ENCODE results near the gene TOMM20L. TPM values are rescaled to one million over a fixed set of nuclear protein-coding genes. Genes with fewer than 3 reads are reported as not detected.
A peak's percentile ranks its signal among the peaks of the same experiment; 100 is the strongest.

Gene TOMM20L
- total and polyA plus RNA-seq, 2 of the 13 experiments (the other 11 are each of a cell fraction or from before 2014, with no cell fraction given) = 0.46 TPM; not detected in 1

- TF ChIP-seq RBM39 (IDR thresholded peaks at IDR 0.05; ENCODE audit: low read depth, low read length, poor library complexity, severe bottlenecking) (no peak), ARID2 (CRISPR knock-in tag; IDR thresholded peaks at IDR 0.05; ENCODE audit: borderline replicate concordance) (no peak), ATRX (CRISPR knock-in tag; IDR thresholded peaks at IDR 0.05; ENCODE audit: borderline replicate concordance) (no peak), HMG20B (CRISPR knock-in tag; conservative IDR thresholded peaks at IDR 0.05) (no peak), ZNF879 (CRISPR knock-in tag; IDR thresholded peaks at IDR 0.05) (no peak), DZIP1 (CRISPR knock-in tag; IDR thresholded peaks at IDR 0.05) (peak; percentile 70; the same call in 1 of the 2 replicates), ATF3 (CRISPR knock-in tag; IDR thresholded peaks at IDR 0.05) (no peak), ZNF782 (CRISPR knock-in tag; IDR thresholded peaks at IDR 0.05; ENCODE audit: borderline replicate concordance) (no peak), ZSCAN25 (CRISPR knock-in tag; IDR thresholded peaks at IDR 0.05) (no peak), PBX3 (CRISPR knock-in tag; IDR thresholded peaks at IDR 0.05; ENCODE audit: borderline replicate concordance) (no peak), MYNN (CRISPR knock-in tag; IDR thresholded peaks at IDR 0.05; ENCODE audit: low read depth) (no peak), ZFP1 (CRISPR knock-in tag; IDR thresholded peaks at IDR 0.05) (no peak), ERF (CRISPR knock-in tag; IDR thresholded peaks at IDR 0.05) (no peak), SRY (CRISPR knock-in tag; IDR thresholded peaks at IDR 0.05) (peak; percentile 81; the same call in 1 of the 2 replicates), NR0B2 (CRISPR knock-in tag; IDR thresholded peaks at IDR 0.05) (0 out of 2 replicates have a peak, but pooled peaks have one; percentile 59), PHF20 (CRISPR knock-in tag; IDR thresholded peaks at IDR 0.05) (peak; percentile 72; the same call in 1 of the 2 replicates), ZNF264 (CRISPR knock-in tag; IDR thresholded peaks at IDR 0.05) (no peak), WIZ (CRISPR knock-in tag; IDR thresholded peaks at IDR 0.05) (no peak), ZNF784 (CRISPR knock-in tag; IDR thresholded peaks at IDR 0.05; ENCODE audit: borderline replicate concordance) (no peak), ZBTB43 (CRISPR knock-in tag; conservative IDR thresholded peaks at IDR 0.05) (no peak; the same call in 1 of the 2 replicates), ZNF468 (CRISPR knock-in tag; IDR thresholded peaks at IDR 0.05) (no peak), ZNF709 (CRISPR knock-in tag; IDR thresholded peaks at IDR 0.05) (0 out of 2 replicates have a peak, but pooled peaks have one; percentile 16), JARID2 (CRISPR knock-in tag; IDR thresholded peaks at IDR 0.05; ENCODE audit: insufficient replicate concordance) (no peak)
Observed at GRCh38 chr14:58426670-58427280, 31.0 kb downstream of the TOMM20L start (continued).

All from HepG2 (cell line).